ENCODE results near the gene PARD3.

Gene PARD3

DNA sequence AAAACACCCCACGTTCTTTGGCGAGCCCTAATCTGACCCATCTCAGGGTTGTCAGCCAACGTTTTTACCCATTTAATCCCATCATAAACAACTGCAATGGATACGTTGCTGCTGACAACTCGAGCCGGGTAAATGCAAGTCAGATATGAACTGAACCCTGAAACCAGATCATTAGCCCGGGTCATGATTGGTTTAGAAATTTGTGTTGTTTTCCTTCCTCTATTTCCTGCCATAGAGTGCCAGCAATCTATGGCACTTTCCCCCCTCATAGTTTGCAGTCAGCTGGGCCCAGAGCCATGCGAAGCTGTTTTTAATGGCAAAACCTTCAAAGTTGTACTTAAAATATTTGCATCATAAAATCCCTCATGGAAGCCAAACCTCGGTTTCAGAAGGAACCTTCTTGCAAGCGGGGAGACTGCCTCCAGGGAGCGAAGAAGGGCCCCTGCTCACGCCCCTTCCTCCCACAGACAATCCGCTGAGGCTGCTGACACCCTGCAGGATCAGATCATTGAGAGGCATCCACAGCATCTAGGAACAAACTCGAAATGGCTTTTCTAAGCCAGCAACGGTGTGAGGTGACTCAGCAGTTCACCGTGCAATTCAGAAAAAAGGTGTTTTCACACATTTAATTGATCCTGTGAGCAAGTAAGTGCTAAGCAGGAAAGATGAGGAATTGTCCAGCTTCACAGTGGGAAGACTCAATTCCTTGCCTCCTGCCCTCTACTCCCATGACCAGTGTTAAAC, 710.1 kb downstream of the PARD3 start:
- no peak for DNase-seq

DNA sequence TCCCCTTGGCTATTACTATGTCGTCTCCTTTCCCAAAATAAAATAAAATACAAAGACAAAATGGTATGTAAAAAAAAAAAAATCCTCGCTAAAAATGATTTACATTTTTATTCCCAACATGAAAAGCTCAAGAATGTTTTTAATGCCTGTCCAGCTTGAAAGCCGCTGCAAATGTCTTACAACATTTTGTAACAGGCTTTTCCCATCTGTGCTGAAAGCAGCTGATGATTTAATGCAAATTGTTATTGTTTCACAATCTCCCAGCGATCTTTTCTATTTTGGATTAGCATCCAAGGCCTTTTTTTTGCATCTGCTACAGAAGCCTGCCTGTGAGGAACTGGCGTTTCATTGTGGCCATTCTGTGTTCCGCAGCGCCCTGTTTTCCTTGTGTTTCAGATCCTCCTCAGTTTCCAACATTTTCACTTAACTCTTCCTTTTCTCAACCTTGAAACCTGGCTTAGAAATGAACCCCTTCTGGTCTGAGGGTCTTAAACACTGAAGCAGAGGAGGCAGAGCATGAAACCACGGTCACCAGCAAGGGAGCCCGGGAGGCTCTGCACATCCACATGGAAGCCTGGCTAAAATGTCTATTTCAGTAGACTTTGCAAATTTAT, 712.1 kb downstream of the PARD3 start:
- DNase-seq = no peak

DNA sequence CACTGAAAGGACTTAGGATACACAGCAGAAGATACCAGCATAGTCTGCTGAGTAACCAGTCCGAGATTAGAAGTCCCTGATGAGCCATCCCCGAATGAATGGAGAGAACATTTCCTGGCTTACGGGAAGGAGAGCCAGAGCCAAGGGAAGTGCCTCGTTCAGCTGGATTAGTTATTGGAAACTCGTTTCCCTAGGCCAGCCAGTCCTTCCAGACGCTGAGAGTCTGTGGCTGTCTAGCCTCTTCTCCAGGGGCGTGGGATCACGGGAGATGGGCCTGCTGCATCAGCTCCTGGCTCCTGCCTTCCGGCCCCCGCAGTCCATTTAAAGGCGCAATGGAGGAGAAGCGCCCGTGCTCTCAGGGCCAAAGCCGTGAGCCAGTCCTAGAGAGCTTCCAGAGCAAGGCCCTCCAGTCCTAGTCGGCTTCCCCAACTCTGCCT, 712.8 kb downstream of the PARD3 start:
- DNase-seq = no peak

DNA sequence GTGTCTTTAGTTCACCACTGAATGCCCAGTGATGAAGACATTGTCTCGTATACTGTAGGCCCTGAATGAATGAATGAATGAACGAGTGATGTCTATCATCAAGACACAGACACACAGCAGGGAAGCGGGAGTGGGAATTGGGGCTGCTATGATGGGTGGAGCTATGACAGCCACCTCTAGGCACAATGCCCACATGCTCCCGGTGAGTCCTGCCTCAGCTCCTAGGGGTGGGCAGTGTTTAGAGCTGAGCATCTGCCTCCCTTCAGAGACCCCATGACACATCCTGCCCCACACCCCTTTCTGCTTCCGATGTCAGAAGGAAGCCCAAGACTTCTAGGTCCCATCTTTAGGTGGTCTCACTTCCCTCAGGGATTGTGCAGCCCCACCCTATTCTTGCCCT, 714.1 kb downstream of the PARD3 start:
- no peak for DNase-seq

DNA sequence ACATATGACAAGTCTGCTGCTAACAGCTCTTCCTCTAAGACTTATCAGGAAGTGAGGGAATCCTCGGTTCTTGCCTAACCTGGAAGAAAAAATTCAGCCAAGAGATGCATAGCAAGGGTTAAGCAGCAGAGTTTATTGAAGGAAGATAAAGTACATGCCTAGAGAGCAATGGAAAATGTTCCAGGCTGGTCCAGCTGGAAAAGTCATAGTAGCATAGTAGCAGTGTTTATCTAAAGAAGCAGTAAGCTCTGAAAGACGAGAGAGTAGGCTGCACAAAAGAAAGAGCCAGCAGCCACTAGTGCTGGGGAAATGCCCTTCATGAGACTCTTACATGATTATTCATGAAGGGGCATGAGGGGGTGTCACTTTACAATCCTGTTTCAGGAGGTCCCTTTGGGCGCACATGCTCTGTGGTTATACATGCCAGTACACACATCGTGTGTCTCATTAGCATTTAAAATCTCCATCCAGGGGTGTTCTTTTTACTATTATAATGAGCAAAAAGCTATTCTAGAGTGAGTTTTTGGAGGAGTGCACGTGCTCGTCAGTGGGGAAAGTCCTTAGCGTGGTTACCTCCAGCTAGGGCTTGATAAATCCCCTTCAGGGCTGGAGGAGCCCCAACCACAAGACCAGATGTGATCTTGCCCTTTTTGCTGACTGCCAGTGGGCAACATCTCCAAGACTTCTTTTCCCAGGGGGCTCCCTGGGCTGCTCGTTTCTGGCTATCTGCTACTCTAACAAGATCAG, 716.1 kb downstream of the PARD3 start:
- no peak for DNase-seq

DNA sequence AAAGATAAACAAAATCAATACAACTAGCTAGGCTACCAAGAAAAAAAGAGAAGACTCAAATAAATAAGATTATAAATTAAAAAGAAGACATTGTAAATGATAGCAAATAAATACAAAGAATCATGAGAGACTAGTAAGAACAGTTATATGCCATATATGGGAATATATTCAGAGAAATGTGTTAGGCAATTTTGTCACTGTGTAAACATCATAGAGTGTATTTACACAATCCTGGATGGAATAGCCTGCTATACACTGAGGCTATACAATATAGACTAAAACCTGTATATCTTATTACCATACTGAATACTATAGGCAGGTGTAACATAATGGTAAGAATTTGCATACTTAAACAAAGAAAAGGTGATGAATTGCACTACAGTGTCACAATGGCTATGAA, 717.4 kb downstream of the PARD3 start:
- no peak for DNase-seq

DNA sequence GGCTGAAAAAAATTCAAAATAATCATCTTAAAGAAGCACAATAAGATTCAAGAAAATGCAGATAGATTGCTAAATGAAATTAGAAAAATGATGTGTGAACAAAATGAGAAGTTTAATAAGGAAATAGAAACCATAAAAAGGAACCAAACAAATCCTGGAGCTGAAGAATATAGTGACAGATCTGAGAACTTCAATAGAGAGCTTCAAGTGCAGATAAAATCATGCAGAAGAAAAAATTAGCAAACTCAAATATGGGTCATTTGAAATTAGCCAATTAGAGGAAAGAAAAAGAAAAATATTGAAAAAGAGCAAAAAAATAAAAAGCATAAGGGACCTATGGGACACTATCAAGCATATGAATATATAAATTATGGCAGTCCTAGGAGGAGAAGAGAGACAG, 720.1 kb downstream of the PARD3 start:
- DNase-seq = no peak

DNA sequence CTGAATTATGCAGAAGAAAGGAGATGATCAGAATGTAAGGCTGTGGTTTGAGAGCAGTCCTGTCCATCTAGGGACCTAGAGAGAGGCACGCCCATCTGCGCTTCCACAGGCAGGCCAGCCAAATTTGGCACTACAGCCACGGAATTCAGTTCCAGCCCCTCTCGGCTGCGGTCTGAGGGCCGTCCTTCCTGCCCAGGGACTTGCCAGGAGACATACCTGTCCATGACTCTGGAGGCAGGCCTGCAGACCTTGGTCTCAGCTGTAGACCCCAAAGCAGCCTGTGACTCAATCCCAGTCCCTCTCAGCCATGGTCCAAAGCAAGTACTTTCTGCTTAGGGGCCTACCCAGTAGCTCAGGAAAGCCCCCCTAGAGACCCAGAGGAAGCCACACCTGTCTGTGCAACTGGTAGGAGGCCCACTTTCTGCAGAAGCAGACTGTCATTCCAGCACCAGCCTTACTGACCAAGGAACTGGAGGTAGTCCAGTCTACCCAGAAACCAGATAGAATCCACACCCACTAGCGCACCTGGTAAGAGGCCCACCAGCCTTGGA, 720.9 kb downstream of the PARD3 start:
- DNase-seq = no peak

DNA sequence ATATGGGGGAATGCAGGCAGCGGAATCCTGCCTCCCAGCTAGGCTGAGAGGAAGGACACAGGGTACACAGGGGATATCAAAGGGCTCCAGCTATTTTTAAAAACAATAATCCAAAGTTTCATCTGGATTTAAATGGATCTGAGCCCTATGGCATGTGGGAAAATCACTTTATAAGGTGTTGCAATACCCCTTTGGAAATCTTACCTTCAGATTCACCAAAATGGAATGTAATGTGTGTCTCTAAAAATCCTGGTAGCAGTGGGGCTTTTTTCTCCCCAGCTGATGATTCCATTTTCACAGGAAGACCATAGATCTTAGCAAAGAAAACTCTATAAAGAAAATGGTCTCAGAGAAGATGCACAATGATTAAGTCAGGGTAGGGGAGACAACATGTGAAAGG, 722.2 kb downstream of the PARD3 start:
- no peak for DNase-seq

DNA sequence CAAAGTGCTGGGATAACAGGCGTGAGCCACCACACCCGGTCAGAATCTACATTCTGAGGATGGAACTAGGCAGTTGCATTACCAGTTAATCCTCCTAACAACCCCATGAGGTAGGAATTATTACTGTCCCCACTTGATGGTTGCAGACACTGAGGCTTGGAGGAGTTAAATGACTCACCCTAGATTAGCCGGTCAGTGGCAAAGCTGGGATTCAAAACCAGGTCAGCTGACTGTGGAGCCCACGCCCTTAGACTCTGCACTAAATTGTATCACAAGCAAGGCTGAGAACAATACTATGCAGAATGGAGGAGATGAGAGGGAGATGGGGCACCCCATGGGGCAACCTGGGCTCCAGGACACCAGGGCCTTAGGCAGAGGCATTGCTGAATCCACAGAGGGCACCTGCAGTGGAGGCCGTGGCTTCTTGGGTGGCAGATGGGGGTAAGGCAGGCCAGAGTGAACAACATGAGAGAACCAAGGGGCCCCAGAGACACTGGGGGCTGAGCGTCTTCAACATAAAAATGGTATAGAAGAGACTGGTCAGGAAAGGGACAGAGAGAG, 723.4 kb downstream of the PARD3 start:
- no peak for DNase-seq

DNA sequence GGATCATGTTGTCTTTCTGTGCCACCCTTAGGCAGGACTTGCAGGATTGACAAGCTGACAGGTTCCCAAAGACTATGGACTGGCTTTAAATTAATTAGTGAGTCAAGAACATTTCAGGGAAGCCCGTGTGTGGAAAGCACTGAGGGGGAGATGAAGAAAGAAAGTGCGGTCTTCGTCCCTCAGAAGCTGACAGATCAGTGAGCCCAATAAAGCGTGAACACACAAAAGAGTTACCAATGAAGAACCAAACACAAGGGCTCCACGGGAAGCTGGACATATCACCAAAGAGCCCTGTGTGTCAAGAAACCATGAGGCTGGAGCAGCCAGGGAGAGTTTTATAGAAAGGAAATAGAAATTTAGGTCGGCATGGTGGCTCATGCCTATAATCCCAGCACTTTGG, 725.8 kb downstream of the PARD3 start:
- DNase-seq = no peak

DNA sequence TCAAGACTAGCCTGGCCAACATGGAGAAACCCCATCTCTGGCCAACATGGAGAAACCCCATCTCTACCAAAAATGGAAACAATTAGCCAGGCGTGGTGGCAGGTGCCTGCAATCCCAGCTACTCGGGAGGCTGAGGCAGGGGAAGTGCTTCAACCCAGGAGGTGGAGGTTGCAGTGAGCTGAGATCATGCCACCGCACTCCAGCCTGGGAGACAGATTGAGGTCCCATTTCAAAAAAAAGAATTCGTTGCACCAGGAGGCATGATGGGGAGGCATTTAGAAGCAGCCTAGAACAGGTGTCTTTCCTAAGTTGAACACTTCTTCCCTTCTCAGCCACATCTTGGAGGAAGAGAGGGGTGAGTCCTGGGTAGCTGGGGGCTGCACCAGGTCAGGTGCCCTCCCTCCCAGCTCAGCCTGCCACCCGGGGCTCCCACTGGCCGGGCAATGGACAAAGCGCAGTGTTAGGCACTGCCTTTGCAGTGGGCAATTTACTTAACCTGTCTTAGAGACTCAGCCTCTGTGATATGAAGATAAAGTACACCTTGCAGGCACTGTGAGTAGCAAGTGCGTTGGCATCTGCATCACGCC, 726.8 kb downstream of the PARD3 start:
- no peak for DNase-seq

DNA sequence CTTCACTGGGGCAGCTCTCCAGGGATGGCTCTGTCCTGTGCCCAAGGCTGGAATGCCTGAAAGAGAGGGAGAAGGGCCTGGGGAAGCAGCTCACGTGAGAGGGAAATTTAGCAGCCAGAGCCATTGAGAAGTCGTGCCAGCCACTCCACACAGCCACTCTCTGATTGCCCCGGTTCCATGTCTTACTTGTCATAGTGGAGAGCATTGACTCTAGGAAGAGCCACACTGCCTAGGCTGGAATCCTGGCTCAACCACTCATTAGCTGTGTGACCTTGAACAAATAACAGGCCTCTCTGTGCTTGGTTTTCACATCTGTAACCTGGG, 728.0 kb downstream of the PARD3 start:
- no peak for DNase-seq

DNA sequence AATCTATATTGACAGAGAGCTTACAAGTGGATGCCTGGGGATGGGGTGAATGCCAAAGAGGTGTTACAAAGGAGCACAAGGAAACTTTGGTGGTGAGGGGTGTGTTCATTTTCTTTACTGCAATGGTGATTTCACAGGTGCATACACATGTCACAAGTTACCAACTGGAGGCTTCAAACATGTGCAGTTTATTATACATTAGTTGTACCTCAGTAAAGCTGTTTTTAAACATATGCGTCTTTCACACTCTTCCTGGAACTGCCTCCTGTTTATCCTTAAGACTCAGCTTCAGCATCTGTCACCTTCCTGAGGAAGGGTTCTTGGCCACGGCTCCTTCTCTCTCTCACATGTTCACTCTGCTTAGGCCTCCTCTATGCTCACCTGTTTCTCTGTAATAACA, 731.5 kb downstream of the PARD3 start:
- DNase-seq = no peak

DNA sequence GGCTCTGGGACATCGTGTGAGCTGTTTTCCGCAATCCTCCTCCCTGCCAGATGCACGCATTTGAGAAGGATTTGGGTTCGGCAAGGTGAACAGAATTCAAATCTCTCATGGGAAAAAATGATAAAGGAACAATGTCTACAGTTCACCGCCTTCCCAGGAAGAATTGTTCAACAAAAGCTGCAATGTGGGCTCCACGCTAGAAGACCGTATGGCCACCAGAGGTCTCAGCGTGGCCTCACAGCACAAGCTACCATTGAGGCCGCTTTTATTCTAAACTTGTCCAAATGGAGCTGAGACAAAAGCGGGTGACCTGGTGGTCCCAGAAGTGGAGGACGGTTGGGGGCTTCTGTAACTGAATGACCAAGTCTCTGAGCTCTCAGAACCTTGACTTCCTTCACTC, 733.1 kb downstream of the PARD3 start:
- no peak for DNase-seq

DNA sequence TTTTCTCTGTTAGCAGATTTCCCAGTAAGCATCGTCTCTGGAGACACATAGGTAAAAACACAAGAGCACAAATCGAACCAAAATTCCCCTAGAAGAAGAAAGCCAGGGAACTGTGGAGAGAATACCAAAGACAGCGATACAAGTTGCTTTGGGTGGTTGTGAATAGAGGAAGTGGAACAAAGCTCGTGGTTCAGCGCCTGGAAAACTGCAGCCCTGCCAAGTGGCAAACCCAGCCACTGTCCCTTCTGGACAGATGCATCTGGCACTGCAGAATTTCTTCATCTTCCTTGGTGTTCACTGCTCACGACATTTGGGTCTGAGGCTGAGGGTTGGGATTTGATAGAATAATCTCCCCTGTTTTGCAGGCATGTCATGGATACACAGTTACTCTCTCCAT, 733.8 kb downstream of the PARD3 start:
- no peak for DNase-seq

DNA sequence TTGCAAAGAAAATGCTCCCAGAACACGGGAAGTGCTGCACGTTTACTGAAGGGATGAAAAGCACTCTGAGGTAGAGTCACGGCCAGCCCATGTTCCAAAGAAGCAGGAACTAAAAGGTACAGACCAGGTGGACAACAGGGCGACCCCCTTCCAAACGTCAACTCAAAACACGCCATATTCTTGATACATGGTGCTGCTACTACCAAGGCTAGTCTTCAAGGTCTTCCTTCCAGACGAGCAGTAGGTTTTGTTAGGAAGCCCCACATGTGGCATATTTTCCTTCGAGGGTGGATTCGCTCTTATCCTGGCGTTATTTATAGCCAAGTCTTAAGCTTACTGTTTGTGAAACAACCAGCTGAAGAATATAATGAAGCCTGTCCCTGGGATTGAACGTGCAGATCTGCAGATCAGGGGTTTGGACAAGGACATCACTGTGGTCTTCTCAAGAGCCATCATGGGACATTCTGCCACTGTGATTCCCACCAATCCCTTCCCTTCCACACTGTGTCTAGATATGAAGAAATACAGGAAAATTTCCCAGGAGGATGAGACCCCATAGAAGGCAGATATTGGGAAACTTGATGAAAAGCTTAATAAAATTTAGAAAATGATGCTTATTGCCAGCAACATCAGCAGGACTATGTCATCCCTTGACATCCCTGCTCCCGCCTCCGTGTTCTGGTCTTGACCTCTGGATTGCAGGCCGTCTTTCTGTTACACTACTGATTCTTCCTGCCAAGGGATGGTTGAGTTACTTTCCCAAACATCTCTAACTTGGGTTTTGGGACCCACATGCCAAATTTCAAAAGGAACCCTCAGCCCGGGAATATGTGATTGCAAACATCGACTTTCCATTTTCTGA, 734.4 kb downstream of the PARD3 start:
- no peak for DNase-seq

DNA sequence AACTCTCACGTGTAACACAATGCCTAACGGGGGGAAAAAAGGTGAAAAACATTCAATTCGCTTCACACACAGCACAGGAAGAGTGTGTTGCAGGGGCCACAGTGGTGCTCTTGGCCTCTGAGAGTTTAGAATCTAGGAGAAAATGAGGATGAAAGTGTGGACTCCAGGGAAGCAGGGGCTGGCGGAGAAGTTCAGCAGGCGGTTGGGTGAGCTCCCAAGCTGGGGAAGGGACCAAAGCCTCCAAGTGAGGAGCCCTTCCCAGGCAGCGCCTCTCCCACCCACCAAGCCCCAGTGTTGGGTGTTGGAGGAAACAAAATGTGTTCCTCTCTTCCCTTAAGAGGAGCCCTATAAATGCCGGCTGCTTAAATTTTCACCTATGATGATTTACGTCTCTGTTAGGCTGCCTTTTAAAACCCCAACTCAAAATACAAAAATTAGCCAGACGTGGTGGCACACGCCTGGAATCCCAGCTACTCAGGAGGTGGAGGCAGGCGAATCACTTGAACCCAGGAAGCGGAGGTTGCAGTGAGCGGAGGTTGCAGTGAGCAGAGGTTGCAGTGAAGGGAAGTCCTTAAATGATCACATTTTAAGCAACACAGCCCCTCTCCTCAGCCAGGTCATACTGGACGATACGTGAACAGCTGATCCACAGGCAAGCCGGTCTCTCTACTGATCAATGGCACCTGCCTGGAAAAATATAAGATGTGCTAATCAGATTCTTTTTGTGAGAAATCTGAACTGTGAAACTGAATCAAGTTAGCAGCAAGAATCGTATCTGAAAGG, 735.2 kb downstream of the PARD3 start:
- no peak for DNase-seq

DNA sequence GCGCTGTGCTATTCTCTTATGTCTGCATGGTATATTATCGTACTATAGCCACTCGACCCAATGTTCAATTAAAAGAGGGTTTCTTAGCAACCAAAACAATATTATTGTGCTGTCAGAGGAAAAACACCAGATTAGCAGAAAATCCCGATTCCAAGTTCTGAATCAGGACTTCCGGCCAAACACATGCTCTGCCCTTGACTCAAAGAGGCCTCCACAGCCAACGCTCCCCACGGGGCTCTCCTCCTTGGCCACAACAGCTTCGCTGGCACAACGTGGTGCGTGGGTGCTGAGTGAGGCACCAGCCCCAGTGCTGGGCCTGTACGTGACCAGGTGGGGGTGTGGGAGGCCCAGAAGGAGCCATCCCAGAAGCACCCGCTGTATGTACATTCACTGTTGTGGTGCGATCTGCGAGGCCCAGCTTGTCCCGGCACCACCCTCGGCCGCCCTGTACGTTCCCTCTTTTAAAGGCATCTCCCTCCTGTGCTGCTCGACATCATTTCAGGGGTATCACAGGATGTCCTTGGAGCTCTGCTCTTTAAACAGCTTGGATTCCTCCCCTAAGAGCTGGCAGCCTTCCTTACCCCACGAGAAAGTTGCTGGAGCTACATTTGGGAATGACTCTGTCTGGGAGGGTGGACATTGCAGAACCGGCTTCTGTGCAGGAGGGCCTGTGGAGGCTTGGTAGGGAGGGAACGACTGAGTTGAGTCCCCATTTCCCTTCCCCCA, 736.2 kb downstream of the PARD3 start:
- no peak for DNase-seq

DNA sequence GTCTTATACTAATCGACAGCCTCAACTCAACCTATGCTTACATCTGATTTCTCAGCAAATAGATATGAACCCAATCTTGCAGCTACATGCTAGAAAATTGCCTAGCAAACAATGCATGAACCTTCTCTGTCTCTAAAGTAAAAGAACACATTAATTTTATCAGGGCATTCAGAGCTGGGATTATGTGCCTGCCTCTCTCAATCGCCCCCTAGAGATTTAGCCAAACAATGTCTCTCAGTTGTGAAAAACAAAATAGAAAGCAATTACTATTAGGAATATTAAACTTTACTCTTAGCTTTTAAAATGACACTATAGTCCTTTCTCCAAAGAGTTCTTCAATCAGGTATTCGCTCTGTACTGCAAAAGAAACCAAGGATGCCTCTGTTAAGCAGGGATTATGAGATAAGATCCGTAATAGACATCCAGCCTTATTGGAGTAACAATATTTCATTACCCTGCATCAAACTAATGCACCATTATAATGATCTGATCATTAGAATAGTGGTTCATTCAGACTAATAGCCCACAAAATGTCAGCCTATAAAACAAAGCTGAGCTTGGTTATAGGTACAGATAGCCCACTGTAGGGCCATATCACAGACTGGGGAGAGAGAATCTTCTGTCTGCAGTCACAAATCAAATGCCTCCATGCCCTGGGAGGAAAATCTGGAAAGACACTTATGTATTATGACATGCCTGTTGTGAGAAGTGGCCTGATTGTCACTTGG, 736.9 kb downstream of the PARD3 start:
- no peak for DNase-seq
